Nucleus accumbens (tissue), 56 donors: ENCODE results near the gene CKLF.

Experiments used
- DNase-seq, 56 donors: peaks; one replicate each; lab custom pipeline; 2025; lab: John Stamatoyannopoulos, UW

The CKLF gene

GRCh38 chr16:66539623-66540469 is 12.5 kb upstream of the CKLF start:
- no peak for DNase-seq

- no peak for DNase-seq
These were observed 10.7 kb upstream of the CKLF start for GRCh38 chr16:66541388-66542355.

DNA sequence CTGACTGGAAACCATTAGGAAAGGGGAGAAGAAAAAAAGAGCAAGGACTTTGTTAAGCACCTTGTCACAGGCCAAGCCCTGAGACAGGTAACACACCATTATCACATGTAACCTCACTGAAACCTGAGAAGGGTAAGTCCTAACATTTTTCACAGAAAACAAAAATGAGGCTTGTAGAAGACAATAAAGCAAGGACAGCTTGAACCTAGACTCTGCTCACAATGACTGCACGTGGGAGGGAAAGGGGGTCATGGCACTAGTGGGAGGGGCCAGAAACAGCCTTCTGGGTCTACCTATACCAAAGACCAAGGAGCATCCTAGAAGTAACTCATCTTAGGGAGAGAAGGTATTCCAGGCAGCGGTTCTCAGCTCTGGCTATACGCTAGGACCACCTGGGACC is 10.0 kb upstream of the CKLF start:
- no peak for DNase-seq

DNA sequence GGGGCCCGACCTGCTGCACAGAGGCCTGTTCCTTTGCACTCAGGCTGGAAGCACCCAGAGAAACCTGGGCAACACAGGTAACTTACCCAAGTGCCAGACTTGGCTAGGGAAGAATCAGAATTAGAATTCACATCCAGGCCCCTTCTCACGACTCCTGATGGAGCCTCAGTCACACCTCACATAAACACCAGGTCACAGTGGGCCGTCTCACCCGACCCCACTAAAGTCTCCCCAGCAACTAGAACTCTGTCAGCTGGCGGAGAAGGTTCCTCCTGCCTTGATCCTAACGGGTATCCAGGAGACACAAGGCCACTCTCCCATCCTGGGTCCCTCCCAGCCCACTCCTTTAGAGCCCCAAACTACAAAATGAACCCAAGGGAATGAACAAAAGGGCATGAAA is 8.8 kb upstream of the CKLF start:
- no peak for DNase-seq

DNA sequence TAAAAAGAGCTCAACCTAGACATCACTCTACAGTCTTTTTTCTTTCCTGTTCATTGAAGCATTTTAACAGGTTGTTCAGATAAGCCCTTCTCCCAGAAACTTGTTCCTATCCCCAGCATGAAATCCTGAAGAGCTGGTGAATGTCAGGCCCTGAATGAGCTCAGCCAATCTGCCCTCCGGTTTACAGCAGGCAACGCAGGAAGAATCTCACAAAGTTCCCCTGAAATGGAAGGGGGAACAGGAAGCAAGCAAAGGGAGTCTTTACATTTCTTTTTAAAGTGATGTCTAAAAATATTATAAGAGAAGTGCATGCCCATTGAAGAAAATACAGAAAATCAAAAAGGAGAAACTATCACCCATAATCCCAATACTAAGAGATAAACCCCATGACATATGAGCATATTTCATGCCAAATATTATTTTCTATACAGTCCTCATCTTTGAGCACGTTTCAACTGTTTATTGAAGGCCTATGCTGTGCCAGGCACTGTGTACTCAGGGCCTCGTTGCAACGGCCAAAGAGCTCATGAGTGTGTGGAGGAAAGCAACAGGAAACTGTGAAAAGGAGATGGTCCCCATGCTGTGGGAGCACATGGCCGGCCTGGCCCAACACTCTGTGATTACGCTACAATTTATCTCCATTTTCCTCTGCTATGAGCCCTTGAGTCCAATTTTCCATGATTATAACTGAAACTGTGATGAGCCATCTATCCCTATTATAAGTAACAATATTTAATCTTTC is 8.2 kb upstream of the CKLF start:
- DNase-seq, result no peak

- DNase-seq, result no peak
These were observed 5.0 kb upstream of the CKLF start for GRCh38 chr16:66547101-66547989.

DNA sequence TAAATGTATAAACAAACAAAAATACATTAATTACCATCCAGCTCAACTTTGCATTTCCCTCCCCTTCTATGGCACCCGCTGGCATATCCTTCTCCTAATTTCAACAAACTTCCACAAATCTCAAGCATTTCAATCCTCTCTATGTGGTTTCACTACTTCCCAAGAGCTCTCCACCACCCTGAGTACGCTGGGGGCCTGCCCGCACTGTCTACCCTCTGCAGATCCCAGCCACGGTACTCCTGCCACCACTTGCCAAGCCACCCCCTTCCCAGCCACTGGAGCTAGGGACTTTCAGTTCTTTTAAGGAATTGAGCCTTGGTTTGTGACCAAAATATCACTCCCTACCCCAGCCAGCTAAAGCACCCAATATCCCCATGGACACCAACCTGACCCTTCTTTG is 4.3 kb upstream of the CKLF start:
- no peak for DNase-seq

DNA sequence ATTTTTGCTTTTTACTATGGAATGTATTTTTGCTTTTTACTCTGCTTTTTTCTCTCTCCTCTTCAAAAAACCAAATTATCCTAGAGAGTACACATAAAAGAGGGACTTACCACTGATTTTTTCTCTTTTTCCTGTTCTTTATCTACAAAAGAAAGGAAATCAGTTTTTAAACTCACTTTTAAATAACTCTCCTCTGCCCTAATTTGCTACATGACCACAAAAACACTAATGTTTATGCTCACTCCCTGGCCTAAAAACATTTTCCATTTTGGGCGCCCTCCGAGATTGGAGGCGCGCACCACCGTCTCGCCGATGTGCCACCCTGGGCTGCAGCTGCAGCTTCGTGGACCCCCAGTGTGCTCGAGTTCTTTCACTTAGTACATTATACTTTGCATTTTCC is 3.5 kb upstream of the CKLF start:
- no peak for DNase-seq

DNA sequence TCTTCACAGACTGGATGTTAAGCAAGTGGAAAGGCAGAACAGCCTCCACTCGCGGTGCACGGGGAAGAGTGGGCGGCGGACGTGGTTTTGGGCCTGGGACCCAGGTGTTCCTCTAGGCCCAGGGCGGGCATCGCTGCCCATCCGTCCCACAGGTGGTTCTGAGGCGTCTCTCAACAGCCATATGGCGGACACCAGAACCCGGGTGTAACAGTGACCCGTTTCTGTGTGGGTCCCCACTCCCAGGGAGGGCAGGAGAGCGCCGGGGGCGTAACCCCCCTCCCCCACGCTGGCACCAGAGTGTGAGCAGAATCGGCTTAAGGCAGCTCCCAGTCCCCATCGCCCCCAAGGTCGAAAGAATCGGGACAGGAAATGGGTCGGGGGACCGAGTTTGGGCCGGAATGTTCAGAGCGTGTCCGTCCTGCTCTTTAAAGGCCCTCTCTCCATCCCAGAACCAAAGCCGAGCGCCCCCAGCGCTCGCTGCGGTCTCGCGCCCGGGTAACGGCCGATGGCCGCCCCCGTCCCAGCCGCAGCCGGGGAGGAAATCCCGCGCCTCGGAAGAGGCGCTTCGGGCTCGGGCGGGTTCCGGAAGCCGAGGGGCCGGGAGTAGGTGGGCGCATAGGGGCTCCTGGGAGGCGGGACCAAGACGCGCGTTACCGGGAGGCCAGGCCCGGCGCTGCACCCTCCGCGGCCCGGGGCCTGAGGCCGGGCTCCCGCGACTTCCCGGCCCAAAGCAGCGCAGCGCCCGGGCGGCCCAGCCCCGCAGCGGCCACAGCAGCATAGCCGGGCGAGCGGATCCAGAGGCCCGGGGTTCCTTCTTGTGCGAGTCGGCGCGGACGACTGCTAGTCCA is 2.9 kb upstream of the CKLF start, which contains the start of gene TK2:
Gene TK2 (minus strand): TSS at position 839 of the 848 bp plus-strand sequence. CDS start 61 bp downstream, at position 778.
- DNase-seq, result peak in 49 of 56 donors; percentile 5 to 87 (median 66)

- DNase-seq, result peak in 4 of 56 donors; percentile 3 to 10 (median 6)
These were observed 1.0 kb upstream of the CKLF start for GRCh38 chr16:66551348-66551759.

GRCh38 chr16:66551788-66552285 is 539 bp upstream of the CKLF start:
- DNase-seq, result peak in 5 of 56 donors; percentile 33 to 60 (median 51)

DNA sequence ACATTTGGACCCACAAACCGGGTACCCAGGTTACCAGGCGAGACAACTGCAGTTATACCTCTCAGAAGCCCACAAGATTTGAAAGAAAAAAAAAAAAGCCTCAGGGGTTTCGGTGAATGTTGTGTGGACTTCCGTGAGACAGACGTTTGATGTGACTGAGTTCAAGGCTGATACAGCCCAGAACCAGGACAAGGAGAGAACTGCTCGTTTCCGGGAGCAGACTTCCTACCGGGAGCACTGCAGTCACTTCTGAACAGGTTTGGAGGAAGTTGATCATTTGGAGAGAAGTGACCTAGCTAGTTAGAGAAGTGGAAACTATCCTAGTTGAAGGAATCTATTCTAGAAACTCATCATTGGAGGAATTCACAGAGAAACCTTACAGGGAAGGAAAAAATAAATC is 847 bp downstream of the CKLF start:
- DNase-seq, result no peak

DNA sequence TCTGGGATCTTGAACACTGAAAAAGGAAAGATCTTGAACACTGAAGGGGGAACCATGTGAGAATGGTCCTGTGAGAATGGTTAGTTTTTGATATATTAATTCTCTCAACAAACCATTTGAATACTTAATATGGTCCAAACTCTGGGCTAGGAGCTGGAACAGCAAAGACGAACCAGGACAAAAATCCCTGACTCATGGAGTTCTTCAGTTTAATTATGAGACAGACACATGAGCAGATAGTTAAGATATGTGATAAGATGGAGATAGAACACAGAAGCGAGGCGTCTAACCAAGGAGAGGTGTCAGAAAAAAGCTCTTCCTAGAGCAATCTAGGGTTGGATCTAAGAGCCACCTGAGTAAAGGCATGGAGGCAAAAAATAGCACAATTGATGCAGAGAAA is 1.6 kb downstream of the CKLF start:
- no peak for DNase-seq

DNA sequence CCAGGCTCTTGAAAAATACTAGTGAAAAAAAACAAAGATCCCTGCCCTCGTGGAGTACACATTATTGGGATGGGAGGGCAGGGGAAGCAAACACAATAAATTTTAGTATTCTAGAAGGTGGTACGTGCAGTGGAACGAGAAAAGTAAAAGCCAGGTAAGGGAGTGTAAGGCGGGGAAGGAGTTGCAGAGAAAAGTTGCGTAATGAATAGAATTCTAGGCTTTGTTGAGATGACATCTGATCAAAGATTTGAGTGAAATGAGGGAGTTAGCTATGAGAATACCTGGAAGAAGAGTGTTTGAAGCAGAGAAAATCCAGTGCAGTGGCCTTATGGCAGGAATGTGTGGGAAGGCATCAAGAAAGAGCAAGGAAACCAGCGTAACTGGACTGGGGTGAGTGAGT is 2.1 kb downstream of the CKLF start:
- no peak for DNase-seq

GRCh38 chr16:66560107-66560506 is 7.7 kb downstream of the CKLF start:
- DNase-seq, result no peak

DNA sequence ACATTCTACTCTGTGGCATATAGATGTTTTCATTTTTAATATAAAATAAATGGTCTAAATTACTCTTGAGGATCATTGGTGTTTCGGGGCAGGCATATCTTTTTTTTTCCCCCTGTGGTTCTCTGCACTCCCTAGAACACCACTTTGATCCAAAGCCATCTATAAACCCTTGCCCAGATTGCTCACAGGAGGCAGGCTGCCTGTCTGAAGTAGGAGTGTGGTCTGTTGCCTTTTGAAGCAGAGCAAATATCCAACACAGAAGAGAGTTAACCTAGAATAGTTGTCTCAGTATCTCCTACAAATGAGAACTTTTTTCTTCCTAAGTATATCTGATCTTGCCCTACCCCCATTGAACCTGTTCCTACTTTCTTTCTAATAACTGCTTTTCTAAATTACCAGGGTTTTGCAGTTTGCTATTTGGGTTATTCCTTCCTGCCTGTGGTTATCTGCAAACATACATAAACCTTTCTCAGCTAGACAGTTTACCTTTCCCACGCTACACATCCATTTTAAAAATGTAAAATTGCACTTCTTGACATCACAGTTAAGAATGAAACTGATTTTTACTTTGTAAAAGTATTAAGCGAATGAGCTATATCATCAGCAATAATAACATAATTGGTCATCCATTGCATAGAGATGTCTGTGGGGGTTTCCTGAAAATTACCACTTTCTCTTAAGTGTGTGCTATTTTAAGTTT is 9.2 kb downstream of the CKLF start:
- no peak for DNase-seq

- no peak for DNase-seq
These were observed 10.0 kb downstream of the CKLF start for GRCh38 chr16:66562409-66562808.

DNA sequence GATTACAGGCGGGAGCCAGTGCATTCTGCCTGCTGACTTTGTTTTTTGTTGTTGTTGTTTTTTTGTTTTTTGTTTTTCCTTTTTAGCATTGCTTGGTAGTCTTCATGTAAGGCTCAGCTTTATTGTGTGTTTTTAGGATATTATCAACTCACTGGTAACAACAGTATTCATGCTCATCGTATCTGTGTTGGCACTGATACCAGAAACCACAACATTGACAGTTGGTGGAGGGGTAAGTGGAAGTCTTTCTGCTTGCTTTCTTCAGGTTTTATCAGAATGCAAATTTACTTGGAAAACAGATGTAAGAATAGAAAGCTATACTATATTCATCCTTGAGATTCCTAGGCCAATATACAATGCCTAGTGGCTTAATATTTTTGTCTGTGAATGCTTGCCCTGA is 10.6 kb downstream of the CKLF start:
- DNase-seq, result no peak
